Measurements from ENCODE around the gene ARHGAP18. TPM values are rescaled to one million over a fixed set of nuclear protein-coding genes. Genes with fewer than 3 reads are reported as not detected.
A peak's percentile ranks its signal among the peaks of the same experiment; 100 is the strongest.

ARHGAP18 gene
- polyA plus RNA-seq, 1 of the 3 experiments (the other 2 are of a cell fraction) = 25.0 TPM

GRCh38 chr6:129701721-129702455 is 8.1 kb downstream of the ARHGAP18 start:
- Histone ChIP-seq H3K27ac (ENCODE audit: low read depth in 2 of 2, low read length in 1 of 2) (peak overlapping the region; percentile 44 to 97; a peak in 3 of 4 replicates), H3K4me3 (ENCODE audit: low read depth in 2 of 2, low read length in 1 of 2) (peak overlapping the region in 1 of 2 experiments; percentile 10; a peak in 1 of 4 replicates), H3F3A (replicated peaks; ENCODE audit: insufficient read depth) (peaks cover 46% of the 10 kb centered on the region), H3K36me3 (replicated peaks in 1 of 2; ENCODE audit: control insufficient read depth in 1 of 2, insufficient read depth in 2 of 2, low read length in 1 of 2) (peaks cover 15 to 47% of the 10 kb centered on the region in 2 experiments), H3K4me2 (peak overlapping the region; percentile 80), H3K79me2 (ENCODE audit: insufficient read depth) (peaks cover 99% of the 10 kb centered on the region), H3K9ac (peak overlapping the region; percentile 74), H3K4me1 (ENCODE audit: control insufficient read depth in 1 of 2, insufficient read depth in 2 of 2, low read depth in 1 of 2, low read length in 1 of 2) (peaks cover 0 to 53% of the 10 kb centered on the region in 2 experiments; a peak in 2 of 4 replicates), H2AFZ (ENCODE audit: low read depth) (no peak overlapping the region), H4K20me1 (ENCODE audit: insufficient read depth) (no peaks in the 10 kb centered on the region; the same call in 1 of the 2 replicates), H3K9me3 (no peaks in the 10 kb centered on the region), H3K9me2 (no peaks in the 10 kb centered on the region), H3K27me3 (ENCODE audit: insufficient read depth) (no peaks in the 10 kb centered on the region)
- ChIA-PET POLR2A (no interaction called here), CTCF (no interaction called here)
- DNase-seq = no peak
- 39% methylated on average over 4 of the region's 4 CpGs for WGBS (ENCODE audit: low lambda C conversion rate)
- no peak; the same call in 1 of the 2 replicates for TF ChIP-seq FOXM1 (IDR thresholded peaks at IDR 0.05; ENCODE audit: low read depth)
- TF ChIP-seq POLR2AphosphoS5 (IDR thresholded peaks at IDR 0.05; ENCODE audit: low read depth, low read length) = peak; percentile 28; the same call in 1 of the 2 replicates
- no peak for TF ChIP-seq TAF1 (IDR thresholded peaks at IDR 0.05; ENCODE audit: borderline replicate concordance, low read depth, low read length)
- TF ChIP-seq JUND (IDR thresholded peaks at IDR 0.05) = peak; percentile 75
- no peak for TF ChIP-seq CTCF (IDR thresholded peaks at IDR 0.05)
- TF ChIP-seq YY1 (IDR thresholded peaks at IDR 0.05; ENCODE audit: low read depth) = 0 out of 2 replicates have a peak, but pooled peaks have one; percentile 14
- no peak for TF ChIP-seq RXRA (IDR thresholded peaks at IDR 0.05; ENCODE audit: borderline replicate concordance, low read depth)
- TF ChIP-seq NFIC (IDR thresholded peaks at IDR 0.05; ENCODE audit: borderline replicate concordance) = peak; percentile 57; the same call in 1 of the 2 replicates
- no peak for TF ChIP-seq IRF3 (IDR thresholded peaks at IDR 0.05; ENCODE audit: low read depth, low read length)
- TF ChIP-seq CHD2 (IDR thresholded peaks at IDR 0.05; ENCODE audit: low read length, partially characterized antibody) = no peak
- TF ChIP-seq GATA2 (CRISPR knock-in tag; IDR thresholded peaks at IDR 0.05) = no peak
- peak; percentile 55; the same call in 1 of the 2 replicates for TF ChIP-seq TCF12 (IDR thresholded peaks at IDR 0.05)
- TF ChIP-seq FOXJ3 (CRISPR knock-in tag; IDR thresholded peaks at IDR 0.05) = no peak
- TF ChIP-seq REST (IDR thresholded peaks at IDR 0.05; ENCODE audit: low read depth, low read length) = no peak
- peak; percentile 22; the same call in 1 of the 2 replicates for TF ChIP-seq MEF2A (IDR thresholded peaks at IDR 0.05; ENCODE audit: borderline replicate concordance, low read depth)
- TF ChIP-seq SIN3A (IDR thresholded peaks at IDR 0.05; ENCODE audit: borderline replicate concordance, low read depth, low read length) = no peak
- no peak for TF ChIP-seq SMC3 (IDR thresholded peaks at IDR 0.05; ENCODE audit: low read depth, low read length)
- TF ChIP-seq, protein P1, sequence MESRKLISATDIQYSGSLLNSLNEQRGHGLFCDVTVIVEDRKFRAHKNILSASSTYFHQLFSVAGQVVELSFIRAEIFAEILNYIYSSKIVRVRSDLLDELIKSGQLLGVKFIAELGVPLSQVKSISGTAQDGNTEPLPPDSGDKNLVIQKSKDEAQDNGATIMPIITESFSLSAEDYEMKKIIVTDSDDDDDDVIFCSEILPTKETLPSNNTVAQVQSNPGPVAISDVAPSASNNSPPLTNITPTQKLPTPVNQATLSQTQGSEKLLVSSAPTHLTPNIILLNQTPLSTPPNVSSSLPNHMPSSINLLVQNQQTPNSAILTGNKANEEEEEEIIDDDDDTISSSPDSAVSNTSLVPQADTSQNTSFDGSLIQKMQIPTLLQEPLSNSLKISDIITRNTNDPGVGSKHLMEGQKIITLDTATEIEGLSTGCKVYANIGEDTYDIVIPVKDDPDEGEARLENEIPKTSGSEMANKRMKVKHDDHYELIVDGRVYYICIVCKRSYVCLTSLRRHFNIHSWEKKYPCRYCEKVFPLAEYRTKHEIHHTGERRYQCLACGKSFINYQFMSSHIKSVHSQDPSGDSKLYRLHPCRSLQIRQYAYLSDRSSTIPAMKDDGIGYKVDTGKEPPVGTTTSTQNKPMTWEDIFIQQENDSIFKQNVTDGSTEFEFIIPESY (IDR thresholded peaks at IDR 0.05; ENCODE audit: borderline replicate concordance, low read depth) = no peak
- TF ChIP-seq RAD21 (IDR thresholded peaks at IDR 0.05; ENCODE audit: low read length) = no peak
- TF ChIP-seq TEAD4 (IDR thresholded peaks at IDR 0.05; ENCODE audit: borderline replicate concordance, insufficient read depth) = peak; percentile 27; the same call in 1 of the 2 replicates
- no peak for TF ChIP-seq MXI1 (IDR thresholded peaks at IDR 0.05; ENCODE audit: low read depth, low read length)
- TF ChIP-seq, protein P2, sequence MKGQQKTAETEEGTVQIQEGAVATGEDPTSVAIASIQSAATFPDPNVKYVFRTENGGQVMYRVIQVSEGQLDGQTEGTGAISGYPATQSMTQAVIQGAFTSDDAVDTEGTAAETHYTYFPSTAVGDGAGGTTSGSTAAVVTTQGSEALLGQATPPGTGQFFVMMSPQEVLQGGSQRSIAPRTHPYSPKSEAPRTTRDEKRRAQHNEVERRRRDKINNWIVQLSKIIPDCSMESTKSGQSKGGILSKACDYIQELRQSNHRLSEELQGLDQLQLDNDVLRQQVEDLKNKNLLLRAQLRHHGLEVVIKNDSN (IDR thresholded peaks at IDR 0.05; ENCODE audit: borderline replicate concordance, low read depth) = no peak
- 0 out of 2 replicates have a peak, but pooled peaks have one; percentile 43 for TF ChIP-seq MAX (IDR thresholded peaks at IDR 0.05; ENCODE audit: low read depth)

Data from SK-N-SH (cell line).